ENCODE data around the gene TIPIN.
A peak's percentile ranks its signal among the peaks of the same experiment; 100 is the strongest.

Gene TIPIN

DNA sequence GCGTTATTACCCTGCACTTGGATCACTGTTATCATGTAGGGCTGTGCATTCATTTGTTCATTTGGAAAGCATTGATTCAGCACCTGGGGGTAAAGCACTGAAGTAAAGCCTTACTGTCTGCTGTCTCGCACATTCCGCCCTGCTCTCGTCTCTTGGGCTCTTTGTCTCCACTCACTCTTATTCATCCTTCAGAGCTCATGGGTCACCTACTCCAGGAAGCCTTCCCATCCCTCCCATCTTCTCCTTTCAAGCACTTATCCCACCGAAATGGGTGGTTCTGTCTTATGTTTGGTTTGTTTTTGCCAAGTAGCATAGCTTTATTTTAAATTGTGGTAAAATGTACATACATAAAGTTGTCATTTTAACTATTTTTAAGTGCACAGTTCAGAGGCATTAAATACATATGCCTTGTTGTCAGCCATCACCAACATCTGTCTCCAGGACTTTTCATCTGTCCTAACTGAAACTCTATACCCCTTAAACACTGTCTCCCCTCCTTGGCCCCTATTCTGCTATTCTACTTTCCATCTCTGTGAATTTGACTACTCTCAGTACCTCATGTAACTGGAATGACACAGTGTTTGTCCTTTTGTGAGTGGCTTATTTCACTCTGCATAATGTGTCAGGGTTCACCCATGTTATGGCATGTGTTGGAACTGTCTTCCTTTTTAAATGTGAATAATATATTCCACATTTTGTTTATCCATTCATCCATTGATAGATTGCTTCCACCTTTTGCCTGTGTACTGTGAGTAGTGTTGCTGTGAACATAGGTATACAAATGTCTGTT is 53.8 kb downstream of the TIPIN start:
- DNase-seq (ENCODE audit: low read depth in 2 of 2) = no peak

DNA sequence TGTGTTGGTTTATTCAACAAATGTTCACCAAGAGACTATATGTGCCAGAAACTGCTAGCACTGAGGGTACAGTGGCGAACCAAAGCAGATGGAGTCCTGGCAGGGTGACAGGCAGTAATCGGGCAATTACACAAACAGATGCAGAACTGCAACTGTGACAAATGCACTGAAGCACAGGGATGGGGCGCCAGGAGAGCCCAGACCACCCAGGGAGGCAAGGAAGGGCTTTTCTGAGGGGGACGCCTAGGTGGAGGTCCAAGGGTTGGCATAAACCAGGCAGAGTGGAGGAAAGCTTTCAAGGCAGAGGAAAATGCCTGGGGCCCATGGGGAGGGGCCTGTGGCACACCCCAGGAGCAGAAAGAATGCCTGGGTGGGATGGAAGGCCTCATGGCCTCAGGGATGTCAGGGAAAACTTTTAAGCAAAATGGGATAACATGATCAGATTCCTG is 57.7 kb downstream of the TIPIN start:
- no peak for DNase-seq (ENCODE audit: low read depth in 2 of 2)

DNA sequence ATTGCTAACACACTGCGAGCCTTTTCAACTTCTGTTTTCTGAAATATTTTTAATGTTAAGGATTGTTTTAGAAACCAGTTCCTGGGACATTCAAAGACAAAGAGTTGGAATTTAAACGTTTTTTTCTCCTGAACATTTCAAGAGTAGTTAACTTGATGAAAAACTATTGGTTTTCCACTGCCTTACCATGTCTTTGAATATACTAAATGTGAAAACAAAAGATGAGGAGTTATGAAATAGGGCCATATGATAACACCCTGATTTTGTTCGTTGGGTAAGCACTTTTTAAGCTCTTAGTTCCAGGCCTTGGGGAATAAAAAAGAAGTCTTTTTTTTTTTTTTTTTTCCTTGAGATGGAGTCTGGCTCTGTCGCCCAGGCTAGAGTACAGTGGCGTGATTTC is 60.3 kb downstream of the TIPIN start:
- no peak for DNase-seq (ENCODE audit: low read depth in 2 of 2)

DNA sequence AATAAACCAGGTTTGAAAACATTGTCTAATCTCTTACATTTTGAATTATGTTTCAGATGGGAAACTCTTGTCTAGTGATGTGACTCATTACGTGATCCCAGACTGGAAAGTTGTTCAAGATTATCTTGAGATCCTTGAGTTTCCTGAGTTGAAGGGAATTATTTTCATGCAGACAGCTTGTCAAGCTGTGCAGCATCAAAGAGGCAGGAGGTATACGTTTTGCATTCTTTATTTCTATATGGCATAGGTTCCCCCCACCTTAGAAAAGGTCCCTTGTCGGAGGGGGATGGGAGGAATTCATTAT is 61.6 kb downstream of the TIPIN start:
- no peak for DNase-seq (ENCODE audit: low read depth in 2 of 2)

DNA sequence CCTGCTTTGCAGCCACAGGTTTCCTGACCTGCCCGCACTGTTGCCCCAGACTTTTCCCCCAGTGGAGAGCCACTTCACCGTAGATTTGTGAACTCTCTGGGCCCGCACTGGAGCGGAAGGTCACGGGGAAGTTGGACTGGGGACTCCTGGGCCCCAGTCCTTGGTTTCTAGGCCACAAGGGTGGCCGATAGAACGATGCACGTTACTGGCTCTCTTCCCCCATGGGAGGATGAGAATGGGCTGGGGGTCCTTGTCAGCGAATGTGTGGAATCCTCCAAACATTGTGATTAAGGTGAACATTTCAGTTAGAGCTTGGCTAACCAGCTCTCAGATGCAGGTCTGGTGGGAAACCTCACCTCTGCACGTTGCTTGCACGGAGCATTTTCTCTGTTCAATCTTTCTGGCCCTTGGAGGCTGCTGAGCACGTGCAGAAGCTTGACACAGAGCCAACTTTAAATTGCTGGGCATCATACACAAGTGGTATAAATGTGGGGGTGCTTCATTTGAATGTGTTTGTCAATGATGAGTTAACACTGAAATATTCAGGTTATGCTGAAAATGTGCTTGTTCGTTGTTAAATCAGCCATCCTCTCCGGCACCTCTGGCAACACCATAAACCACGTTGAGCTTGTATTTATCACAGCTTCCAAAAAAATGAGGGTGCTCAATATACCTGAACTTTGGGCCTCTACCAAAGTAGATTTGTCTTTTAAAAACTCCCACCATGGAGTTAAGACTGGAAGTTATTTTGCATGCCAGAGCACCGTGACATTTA is 62.1 kb downstream of the TIPIN start:
- DNase-seq (ENCODE audit: low read depth in 2 of 2) = no peak

DNA sequence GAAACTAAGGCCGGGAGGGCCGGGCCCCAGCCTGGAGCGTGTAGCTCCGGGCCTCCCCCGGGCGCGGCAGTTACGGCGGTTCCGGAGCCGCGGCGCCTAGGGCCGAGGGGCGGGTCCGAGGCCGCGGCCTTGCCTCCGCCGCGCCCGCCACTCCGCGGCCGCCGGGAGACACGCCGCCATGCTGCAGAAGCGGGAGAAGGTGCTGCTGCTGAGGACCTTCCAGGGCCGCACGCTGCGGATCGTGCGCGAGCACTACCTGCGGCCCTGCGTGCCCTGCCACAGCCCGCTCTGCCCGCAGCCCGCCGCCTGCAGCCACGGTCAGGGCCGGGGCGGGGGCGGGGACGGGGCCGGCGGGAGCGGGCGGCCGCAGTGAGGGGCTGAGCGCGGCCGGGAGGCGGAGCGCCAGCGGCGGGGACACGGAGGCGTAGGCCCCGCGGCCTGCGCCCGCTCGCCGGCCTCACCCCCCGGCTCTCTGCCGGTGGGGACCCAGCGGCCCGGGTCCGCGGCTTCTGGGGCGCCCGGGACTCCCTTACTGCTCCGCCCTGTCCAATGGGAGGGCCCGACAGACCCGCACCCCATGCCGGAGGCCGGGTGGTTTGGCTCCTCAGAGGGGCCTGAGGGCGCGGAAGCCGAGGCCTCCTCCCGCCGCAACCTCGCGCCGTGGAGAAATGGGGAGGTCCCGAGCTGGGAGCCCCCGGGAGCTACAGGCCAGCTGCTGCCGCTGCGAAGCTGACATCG is 62.9 kb downstream of the TIPIN start, which contains the start of gene DIS3L:
Gene DIS3L (plus strand): TSS at position 150 of the 738 bp plus-strand sequence. CDS start 29 bp downstream, at position 179.
- peak; percentile 29 to 35 for DNase-seq (ENCODE audit: low read depth in 2 of 2)

DNA sequence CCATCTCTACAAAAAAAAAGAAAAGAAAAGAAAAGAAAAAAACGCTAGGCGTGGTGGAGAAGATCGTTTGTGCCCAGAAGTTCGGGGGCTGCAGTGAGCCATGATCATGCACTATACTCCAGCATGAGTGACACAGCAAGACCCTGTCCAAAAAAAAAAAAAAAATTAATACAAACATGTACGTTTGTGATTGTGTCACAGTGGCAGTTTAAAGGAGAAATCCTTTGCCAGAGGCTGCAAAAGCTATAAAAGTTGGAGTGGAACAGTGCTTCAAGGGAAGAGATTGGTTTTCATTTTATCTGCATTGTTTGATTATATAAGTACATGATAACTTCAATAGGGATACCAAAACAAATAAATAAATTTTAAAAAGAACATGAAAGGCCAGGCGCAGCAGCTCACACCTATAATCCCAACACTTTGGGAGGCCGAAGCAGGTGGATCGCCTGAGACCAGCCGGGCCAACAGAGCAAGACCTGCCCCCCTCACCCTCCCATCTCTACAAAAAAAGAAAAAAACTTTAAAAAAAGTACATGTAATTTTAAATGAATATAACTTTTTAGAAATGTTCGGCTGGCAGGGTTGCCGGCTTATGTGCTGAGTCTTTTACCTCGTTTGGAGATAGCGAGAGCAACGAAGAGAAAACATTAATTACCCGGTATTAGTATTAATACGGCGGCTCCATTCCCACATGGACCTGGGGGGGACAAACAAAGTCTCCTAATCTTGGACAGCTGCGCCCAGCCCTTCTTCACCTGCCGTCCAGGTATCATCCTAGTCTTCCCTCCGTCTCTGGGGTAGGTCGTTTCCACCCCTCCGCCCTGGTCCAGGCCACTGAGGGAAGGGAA is 63.7 kb downstream of the TIPIN start:
- no peak for DNase-seq (ENCODE audit: low read depth in 2 of 2)

DNA sequence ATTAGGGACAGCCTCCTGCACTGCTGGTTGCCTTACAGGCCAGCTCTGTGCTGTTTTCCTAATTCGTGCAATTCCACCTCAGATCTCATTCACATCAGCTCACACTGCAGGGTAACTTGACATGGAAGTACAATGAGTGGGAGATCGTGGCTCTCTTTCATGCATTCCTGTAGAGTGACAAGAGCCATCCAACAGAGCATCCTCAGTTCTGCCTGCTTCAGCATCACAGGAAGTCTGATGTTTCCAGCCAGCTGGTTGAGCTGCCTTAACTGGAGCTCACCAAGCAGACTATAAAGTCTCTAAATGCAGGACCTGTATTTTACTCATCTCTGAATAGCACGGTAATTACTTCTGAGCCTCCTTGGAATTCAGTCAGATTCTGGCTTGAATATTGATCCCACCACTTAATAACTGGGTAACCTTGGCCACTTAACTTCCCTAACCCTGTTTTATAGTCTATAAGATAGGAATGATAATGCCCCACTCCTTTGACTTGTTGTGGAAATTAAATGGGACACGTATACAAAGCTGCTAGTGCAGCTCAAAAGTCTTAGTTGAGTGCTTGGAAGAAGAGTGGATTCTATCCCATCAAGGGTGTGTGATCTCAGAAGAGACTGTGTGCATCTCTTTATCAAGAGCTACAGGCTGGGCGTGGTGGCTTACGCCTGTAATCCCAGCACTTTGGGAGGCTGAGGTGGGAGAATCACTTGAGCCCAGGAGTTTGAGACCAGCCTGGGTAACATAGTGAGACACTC is 64.5 kb downstream of the TIPIN start:
- DNase-seq (ENCODE audit: low read depth in 2 of 2) = no peak

DNA sequence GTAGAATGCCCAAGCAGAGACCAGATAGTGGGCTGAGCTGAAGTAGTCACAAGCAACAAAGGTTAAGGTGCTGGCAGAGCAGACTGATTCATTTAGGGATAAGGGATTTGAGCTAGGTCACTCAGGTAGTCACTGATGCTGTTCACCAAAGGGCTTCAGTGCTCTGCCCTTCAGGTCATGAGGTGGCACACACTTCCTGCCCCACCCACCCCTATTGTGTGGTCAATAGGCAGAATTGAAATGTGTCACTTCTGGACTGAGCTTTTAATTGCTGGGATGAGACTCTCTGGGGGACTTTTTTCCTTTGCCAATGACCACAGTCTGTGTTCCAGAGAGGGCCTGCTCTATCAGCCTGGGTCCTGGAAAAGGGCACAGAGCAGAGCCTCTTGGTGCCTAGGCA is 66.0 kb downstream of the TIPIN start:
- DNase-seq (ENCODE audit: low read depth in 2 of 2) = no peak

DNA sequence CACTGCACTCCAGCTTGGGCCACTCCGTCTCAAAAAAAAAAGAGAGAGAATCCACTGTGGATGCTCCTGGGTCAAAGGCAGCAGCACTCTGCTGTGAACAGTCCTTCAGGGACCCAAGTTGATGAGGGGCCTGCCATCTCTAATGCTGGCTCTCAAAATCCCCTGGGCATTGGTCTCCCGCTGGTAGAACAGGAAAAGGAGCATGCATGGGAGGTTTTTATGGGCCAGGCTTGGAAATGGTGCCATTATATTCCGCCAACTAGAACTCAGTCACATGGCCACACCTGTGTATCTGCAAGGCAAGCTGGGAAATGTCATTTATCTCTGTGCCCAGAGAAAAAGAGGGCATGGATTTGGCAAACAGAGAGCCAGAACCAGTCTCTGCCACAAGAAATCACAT is 66.5 kb downstream of the TIPIN start:
- no peak for DNase-seq (ENCODE audit: low read depth in 2 of 2)

DNA sequence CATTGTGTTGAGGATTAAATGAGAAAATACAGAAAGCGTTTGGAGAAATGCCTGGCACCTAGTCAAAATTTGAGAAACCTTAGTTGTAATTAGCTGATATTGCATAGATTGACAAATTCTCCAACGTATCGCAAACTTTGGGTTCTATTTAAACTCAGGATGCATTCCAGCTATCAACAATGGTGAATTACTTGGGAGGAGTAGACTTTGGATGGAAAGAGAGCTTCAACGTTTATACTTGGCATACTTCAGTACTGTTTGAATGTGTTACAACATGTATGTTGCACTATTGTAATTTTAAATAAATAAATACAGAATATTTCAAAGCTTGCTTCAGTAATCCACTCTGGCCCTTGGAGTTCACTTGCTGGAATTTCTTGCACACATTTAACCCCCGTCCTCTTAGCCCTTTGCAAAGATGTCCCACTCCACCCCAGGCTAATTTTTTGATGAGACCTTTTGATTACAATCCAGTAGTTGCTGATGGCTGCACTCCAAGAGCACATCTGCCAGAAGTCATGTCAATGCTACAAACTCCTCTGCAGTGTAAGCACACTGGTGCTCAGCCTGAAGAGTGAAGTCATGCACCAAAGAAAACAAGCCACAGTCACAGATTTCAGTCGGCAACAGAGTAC is 67.8 kb downstream of the TIPIN start:
- no peak for DNase-seq (ENCODE audit: low read depth in 2 of 2)

DNA sequence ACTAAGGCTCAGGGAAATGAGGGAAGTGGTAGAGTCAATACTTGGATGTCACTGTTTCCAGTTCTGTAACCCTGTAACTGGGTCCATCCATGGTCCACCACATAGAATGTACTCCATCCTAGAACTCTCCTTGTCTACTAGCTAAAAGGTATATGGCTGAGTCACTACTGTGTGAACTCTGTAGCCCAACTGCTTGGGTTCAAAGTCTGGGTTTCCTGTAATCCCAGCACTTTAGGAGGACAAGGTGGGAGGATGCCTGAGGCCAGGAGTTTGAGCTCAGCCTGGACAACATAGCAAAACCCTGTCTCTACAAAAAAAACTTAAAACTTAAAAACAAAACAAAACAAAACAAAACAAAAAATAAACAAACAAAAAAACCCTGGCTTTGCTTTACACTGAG is 68.4 kb downstream of the TIPIN start:
- DNase-seq (ENCODE audit: low read depth in 2 of 2) = no peak

DNA sequence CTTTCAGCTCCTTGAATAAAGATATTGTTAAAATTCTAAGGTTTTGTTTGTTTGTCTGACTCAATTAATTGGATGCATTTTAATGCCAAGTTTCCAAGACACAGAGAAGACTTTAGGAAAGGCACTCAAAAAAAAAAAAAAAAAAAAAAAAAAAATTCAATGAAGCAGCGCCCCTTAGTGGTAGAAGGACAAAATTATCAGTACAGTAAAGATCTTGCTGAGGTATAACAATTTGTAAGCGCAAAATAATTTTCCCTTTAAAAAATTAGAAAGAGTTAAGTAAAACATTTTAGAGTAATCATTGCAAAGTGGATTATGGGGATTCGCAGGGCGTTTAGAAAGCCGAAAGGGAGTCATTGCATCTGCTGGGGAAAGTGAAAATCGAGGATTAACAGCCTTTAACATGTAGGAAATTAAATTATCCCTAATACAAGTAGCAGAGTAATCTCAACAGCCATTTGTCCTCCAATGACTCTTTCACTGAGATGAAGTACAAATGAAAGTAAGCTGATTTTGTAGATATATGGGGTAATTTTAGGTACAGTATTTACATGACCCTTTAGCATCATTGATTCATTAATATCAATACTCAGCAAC is 68.9 kb downstream of the TIPIN start:
- no peak for DNase-seq (ENCODE audit: low read depth in 2 of 2)

Measured in stimulated activated CD8-positive, alpha-beta memory T cell treated with anti-CD3 and anti-CD28 coated beads, Interleukin-7, amount 100 ng/mL, for 1 hour (primary cell).